GM19395 (cell line): ENCODE data around the gene MYO5A.
A peak's percentile ranks its signal among the peaks of the same experiment; 100 is the strongest.
"Not testable (repeated sequence)": the region's sequence is repeated elsewhere in the genome, so short reads cannot be mapped to it uniquely, and the experiment has no call there.

ENCODE experiments used
- ATAC-seq: cut with Tn5 transposase; IDR thresholded peaks from one replicate; pipeline ENCODE4 v1.9.1; 2021; ENCODE audit warnings: mild to moderate bottlenecking, moderate library complexity; ENCODE audit not compliant: unreplicated experiment

Gene MYO5A

GRCh38 chr15:52528564-52529340 is at the start of gene MYO5A:
Gene MYO5A, minus strand, starts transcription at chr15:52528880. Its CDS starts 74 bp downstream, at chr15:52528806.
- ATAC-seq: peak; percentile 81

- ATAC-seq: no peak
Observed at GRCh38 chr15:52576692-52577091, 48.0 kb upstream of the MYO5A start.

- ATAC-seq: not testable (repeated sequence)
Observed at GRCh38 chr15:52575573-52575972, 46.9 kb upstream of the MYO5A start.

- ATAC-seq: no peak
Observed at GRCh38 chr15:52575072-52575471, 46.4 kb upstream of the MYO5A start.

- not testable (repeated sequence) for ATAC-seq
Observed at GRCh38 chr15:52574623-52575022, 45.9 kb upstream of the MYO5A start.

GRCh38 chr15:52568601-52569585 is 40.2 kb upstream of the MYO5A start, which contains the start of gene ARPP19:
Gene ARPP19, minus strand, starts transcription at chr15:52569030. Its CDS starts 138 bp downstream, at chr15:52568892.
- peak; percentile 74 for ATAC-seq

- ATAC-seq: no peak
Observed at GRCh38 chr15:52567871-52568600, 39.4 kb upstream of the MYO5A start.

GRCh38 chr15:52566889-52567288 is 38.2 kb upstream of the MYO5A start:
- no peak for ATAC-seq

- ATAC-seq: peak; percentile 52
Observed at GRCh38 chr15:52565417-52566358, 37.0 kb upstream of the MYO5A start.

- no peak for ATAC-seq
Observed at GRCh38 chr15:52563501-52564060, 34.9 kb upstream of the MYO5A start.

GRCh38 chr15:52559575-52559974 is 30.9 kb upstream of the MYO5A start:
- ATAC-seq: no peak

- ATAC-seq: no peak
Observed at GRCh38 chr15:52559022-52559421, 30.3 kb upstream of the MYO5A start.

GRCh38 chr15:52558196-52558595 is 29.5 kb upstream of the MYO5A start:
- ATAC-seq: peak; percentile 78

- ATAC-seq: no peak
Observed at GRCh38 chr15:52557274-52557641, 28.6 kb upstream of the MYO5A start.

- ATAC-seq: no peak
Observed at GRCh38 chr15:52556524-52557273, 28.0 kb upstream of the MYO5A start.

- no peak for ATAC-seq
Observed at GRCh38 chr15:52552303-52552702, 23.6 kb upstream of the MYO5A start.

- ATAC-seq: no peak
Observed at GRCh38 chr15:52551762-52552161, 23.1 kb upstream of the MYO5A start.

GRCh38 chr15:52551186-52551585 is 22.5 kb upstream of the MYO5A start:
- not testable (repeated sequence) for ATAC-seq
